ENCODE measurements around the gene BRI3. TPM values are rescaled to one million over a fixed set of nuclear protein-coding genes. Genes with fewer than 3 reads are reported as not detected.

BRI3 gene
- total RNA-seq, 1 experiment from 2014 or later, result 344 TPM

DNA sequence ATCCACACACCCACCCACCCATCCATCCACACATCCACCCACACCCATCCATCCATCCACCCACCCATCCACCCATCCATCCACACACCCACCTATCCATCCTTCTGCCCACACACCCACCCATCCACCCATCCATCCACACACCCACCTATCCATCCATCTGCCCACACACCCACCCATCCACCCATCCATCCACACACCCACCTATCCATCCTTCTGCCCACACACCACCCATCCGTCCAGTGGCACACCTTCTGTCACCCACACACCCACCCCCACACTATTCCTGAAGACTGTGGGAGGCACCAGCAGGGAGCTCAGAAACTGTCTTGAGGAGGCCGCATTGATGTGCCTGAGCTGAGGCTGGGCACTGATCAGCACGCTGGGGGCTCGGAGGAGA lies 38.6 kb upstream of the BRI3 start:
- in situ Hi-C loops (cut with HindIII; ENCODE audit: low pct_unique_long_range_greater_than_20kb, low sequenced_read_pairs), result no loop called here
- H3K4me1 ChIP-seq (ENCODE audit: control insufficient read depth, insufficient read depth, low read length), result no peaks in the 10 kb centered on the region
- POLR2A ChIA-PET, result no interaction called here

DNA sequence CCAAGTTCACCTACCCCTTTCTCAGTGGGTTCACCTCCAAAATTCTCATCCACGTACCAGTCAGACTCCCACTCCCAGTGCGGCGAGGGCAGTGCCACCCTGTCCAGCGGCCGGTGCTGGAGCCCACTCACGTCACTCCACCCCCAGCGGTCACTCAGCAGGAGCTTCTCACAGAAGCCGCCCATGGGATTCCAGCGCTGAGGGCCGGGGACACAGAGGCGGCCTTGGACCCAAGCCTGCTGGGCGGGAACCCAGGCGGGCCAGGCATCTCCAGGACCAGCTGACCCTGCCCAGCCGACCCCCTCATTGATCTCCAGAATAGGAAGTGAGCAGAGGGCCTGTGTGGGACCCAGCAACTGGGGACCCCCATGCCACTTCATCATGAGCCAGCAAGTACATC lies 36.6 kb upstream of the BRI3 start:
- POLR2A ChIA-PET, result no interaction called here
- CTCF ChIA-PET, result no interaction called here
- intact Hi-C loops (cut with micrococcal nuclease; ENCODE audit: unreplicated experiment), result no loop called here
- no peak for TF ChIP-seq TCF7L2 (IDR thresholded peaks at IDR 0.05; ENCODE audit: low read depth, low read length)
- no peak for TF ChIP-seq SIN3A (IDR thresholded peaks at IDR 0.05; ENCODE audit: borderline replicate concordance, insufficient read depth, low read depth, low read length)
- TF ChIP-seq POLR2AphosphoS5 (IDR thresholded peaks at IDR 0.05; ENCODE audit: low read depth, low read length), result no peak
- TF ChIP-seq, protein P1, sequence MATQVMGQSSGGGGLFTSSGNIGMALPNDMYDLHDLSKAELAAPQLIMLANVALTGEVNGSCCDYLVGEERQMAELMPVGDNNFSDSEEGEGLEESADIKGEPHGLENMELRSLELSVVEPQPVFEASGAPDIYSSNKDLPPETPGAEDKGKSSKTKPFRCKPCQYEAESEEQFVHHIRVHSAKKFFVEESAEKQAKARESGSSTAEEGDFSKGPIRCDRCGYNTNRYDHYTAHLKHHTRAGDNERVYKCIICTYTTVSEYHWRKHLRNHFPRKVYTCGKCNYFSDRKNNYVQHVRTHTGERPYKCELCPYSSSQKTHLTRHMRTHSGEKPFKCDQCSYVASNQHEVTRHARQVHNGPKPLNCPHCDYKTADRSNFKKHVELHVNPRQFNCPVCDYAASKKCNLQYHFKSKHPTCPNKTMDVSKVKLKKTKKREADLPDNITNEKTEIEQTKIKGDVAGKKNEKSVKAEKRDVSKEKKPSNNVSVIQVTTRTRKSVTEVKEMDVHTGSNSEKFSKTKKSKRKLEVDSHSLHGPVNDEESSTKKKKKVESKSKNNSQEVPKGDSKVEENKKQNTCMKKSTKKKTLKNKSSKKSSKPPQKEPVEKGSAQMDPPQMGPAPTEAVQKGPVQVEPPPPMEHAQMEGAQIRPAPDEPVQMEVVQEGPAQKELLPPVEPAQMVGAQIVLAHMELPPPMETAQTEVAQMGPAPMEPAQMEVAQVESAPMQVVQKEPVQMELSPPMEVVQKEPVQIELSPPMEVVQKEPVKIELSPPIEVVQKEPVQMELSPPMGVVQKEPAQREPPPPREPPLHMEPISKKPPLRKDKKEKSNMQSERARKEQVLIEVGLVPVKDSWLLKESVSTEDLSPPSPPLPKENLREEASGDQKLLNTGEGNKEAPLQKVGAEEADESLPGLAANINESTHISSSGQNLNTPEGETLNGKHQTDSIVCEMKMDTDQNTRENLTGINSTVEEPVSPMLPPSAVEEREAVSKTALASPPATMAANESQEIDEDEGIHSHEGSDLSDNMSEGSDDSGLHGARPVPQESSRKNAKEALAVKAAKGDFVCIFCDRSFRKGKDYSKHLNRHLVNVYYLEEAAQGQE (IDR thresholded peaks at IDR 0.05; ENCODE audit: insufficient read depth in 1 of 2, low read depth in 2 of 2, low read length in 1 of 2), result no peak
- TF ChIP-seq, protein P2, sequence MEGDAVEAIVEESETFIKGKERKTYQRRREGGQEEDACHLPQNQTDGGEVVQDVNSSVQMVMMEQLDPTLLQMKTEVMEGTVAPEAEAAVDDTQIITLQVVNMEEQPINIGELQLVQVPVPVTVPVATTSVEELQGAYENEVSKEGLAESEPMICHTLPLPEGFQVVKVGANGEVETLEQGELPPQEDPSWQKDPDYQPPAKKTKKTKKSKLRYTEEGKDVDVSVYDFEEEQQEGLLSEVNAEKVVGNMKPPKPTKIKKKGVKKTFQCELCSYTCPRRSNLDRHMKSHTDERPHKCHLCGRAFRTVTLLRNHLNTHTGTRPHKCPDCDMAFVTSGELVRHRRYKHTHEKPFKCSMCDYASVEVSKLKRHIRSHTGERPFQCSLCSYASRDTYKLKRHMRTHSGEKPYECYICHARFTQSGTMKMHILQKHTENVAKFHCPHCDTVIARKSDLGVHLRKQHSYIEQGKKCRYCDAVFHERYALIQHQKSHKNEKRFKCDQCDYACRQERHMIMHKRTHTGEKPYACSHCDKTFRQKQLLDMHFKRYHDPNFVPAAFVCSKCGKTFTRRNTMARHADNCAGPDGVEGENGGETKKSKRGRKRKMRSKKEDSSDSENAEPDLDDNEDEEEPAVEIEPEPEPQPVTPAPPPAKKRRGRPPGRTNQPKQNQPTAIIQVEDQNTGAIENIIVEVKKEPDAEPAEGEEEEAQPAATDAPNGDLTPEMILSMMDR (IDR thresholded peaks at IDR 0.05), result no peak
- in situ Hi-C loops (cut with HindIII; ENCODE audit: low pct_unique_long_range_greater_than_20kb, low sequenced_read_pairs), result no loop called here
- H3K9me3 ChIP-seq (ENCODE audit: control insufficient read depth, insufficient read depth, low read depth, low read length), result no peaks in the 10 kb centered on the region
- no peak overlapping the region for H3K27ac ChIP-seq (ENCODE audit: low read length)
- BruUV-seq (replicated peaks), result no TSS peak
- no peaks in the 10 kb centered on the region for H3K27me3 ChIP-seq (ENCODE audit: control insufficient read depth, insufficient read depth, low read length)
- no peaks in the 10 kb centered on the region for H3K36me3 ChIP-seq (ENCODE audit: control insufficient read depth, insufficient read depth, low read length)
- DNase-seq (ENCODE audit: low read depth, low spot score) (no peak), ATAC-seq (no peak)
- H3K4me3 ChIP-seq (ENCODE audit: low read depth in 2 of 2, low read length in 2 of 2), result no peak overlapping the region
- H3K4me1 ChIP-seq (ENCODE audit: control insufficient read depth, insufficient read depth, low read length), result no peaks in the 10 kb centered on the region

More for the DNA sequence above, 38.6 kb upstream of the BRI3 start:
- H3K36me3 ChIP-seq (ENCODE audit: control insufficient read depth, insufficient read depth, low read length), result no peaks in the 10 kb centered on the region
- TF ChIP-seq TCF7L2 (IDR thresholded peaks at IDR 0.05; ENCODE audit: low read depth, low read length) (no peak), POLR2AphosphoS5 (IDR thresholded peaks at IDR 0.05; ENCODE audit: low read depth, low read length) (no peak), SIN3A (IDR thresholded peaks at IDR 0.05; ENCODE audit: borderline replicate concordance, insufficient read depth, low read depth, low read length) (no peak)
- TF ChIP-seq, protein P2 (IDR thresholded peaks at IDR 0.05), result no peak
- TF ChIP-seq, protein P1 (IDR thresholded peaks at IDR 0.05; ENCODE audit: insufficient read depth in 1 of 2, low read depth in 2 of 2, low read length in 1 of 2), result no peak
- no peaks in the 10 kb centered on the region for H3K27me3 ChIP-seq (ENCODE audit: control insufficient read depth, insufficient read depth, low read length)
- intact Hi-C loops (cut with micrococcal nuclease; ENCODE audit: unreplicated experiment), result no loop called here
- ATAC-seq (no peak), DNase-seq (ENCODE audit: low read depth, low spot score) (no peak)
- H3K27ac ChIP-seq (ENCODE audit: low read length), result no peak overlapping the region
- CTCF ChIA-PET, result no interaction called here
- H3K4me3 ChIP-seq (ENCODE audit: low read depth in 2 of 2, low read length in 2 of 2), result no peak overlapping the region
- H3K9me3 ChIP-seq (ENCODE audit: control insufficient read depth, insufficient read depth, low read depth, low read length), result no peaks in the 10 kb centered on the region
- BruUV-seq (replicated peaks), result no TSS peak
